ENCODE results near the gene CRTC3.
"Not testable (repeated sequence)": the region's sequence is repeated elsewhere in the genome, so short reads cannot be mapped to it uniquely, and the experiment has no call there.

The CRTC3 gene

GRCh38 chr15:90633360-90633759 is 103.6 kb downstream of the CRTC3 start:
- no peak for DNase-seq

GRCh38 chr15:90636993-90637392 is 107.3 kb downstream of the CRTC3 start:
- DNase-seq: not testable (repeated sequence)

- no peak for DNase-seq
Measured at GRCh38 chr15:90637693-90638092, 108.0 kb downstream of the CRTC3 start.

GRCh38 chr15:90638201-90638691 is 108.5 kb downstream of the CRTC3 start:
- no peak for DNase-seq

- DNase-seq: no peak
Measured at GRCh38 chr15:90638963-90639362, 109.2 kb downstream of the CRTC3 start.

GRCh38 chr15:90640862-90641261 is 111.1 kb downstream of the CRTC3 start:
- DNase-seq: no peak

- no peak for DNase-seq
Measured at GRCh38 chr15:90641581-90642463, 112.1 kb downstream of the CRTC3 start.

- no peak for DNase-seq
Measured at GRCh38 chr15:90642464-90643300, 113.0 kb downstream of the CRTC3 start.

- DNase-seq: no peak
Measured at GRCh38 chr15:90643301-90643632, 113.5 kb downstream of the CRTC3 start.

- no peak for DNase-seq
Measured at GRCh38 chr15:90644526-90644925, 114.8 kb downstream of the CRTC3 start.

GRCh38 chr15:90644952-90645725 is 115.4 kb downstream of the CRTC3 start:
- DNase-seq: no peak

- no peak for DNase-seq
Measured at GRCh38 chr15:90645873-90646575, 116.3 kb downstream of the CRTC3 start.

GRCh38 chr15:90646662-90647305 is 117.1 kb downstream of the CRTC3 start:
- DNase-seq: no peak

- no peak for DNase-seq
Measured at GRCh38 chr15:90647326-90647725, 117.6 kb downstream of the CRTC3 start.

- DNase-seq: peak; percentile 94
Measured at GRCh38 chr15:90648137-90649070, 118.7 kb downstream of the CRTC3 start.

GRCh38 chr15:90650117-90650955 is 120.6 kb downstream of the CRTC3 start:
- DNase-seq: peak; percentile 46

GRCh38 chr15:90650956-90651689 is 121.4 kb downstream of the CRTC3 start:
- DNase-seq: no peak

GRCh38 chr15:90654233-90655136 is 124.8 kb downstream of the CRTC3 start:
- DNase-seq: no peak

Measured in activated CD4-positive, alpha-beta T cell treated with anti-CD3 and anti-CD28 coated beads, Interleukin-2, amount 50 U/mL, for 16 hours (primary cell).